Body of pancreas (tissue), 4 donors: Measurements from ENCODE around the gene SNRPA1. TPM values are rescaled to one million over a fixed set of nuclear protein-coding genes. Genes with fewer than 3 reads are reported as not detected.

Experiments
- ATAC-seq: fragments of 150-250 bp; one replicate; pipeline ENCODE4 v1.9.1; 2016
- DNase-seq, 4 donors: peaks; one replicate each; pipeline ENCODE4 v3.0.0-alpha.2; 2019
- H3K27ac ChIP-seq, 4 donors: fragments of 200-600 bp; sonication (generic); 1 replicate in 3 of 4; 2 replicates in 1 of 4; pipeline versions ENCODE4 v1.5.1 to v1.6.1; 2016 to 2019; ENCODE audit warnings: mild to moderate bottlenecking in 1 of 4, mixed read lengths in 1 of 4, moderate library complexity in 1 of 4
- H3K27me3 ChIP-seq, 2 donors: fragments of 200-600 bp; sonication (generic); one replicate each; pipeline ENCODE4 v1.6.0; 2016; ENCODE audit warnings: mild to moderate bottlenecking in 1 of 2
- H3K36me3 ChIP-seq, 2 donors: fragments of 200-600 bp; sonication (generic); replicated peaks in 1 of 2; 2 replicates each; pipeline ENCODE4 v1.5.1; 2016; ENCODE audit warnings: low read depth in 2 of 2; ENCODE audit not compliant: insufficient read depth in 1 of 2
- H3K4me1 ChIP-seq: fragments of 200-600 bp; sonication (generic); one replicate; pipeline ENCODE4 v1.6.0; 2016
- H3K4me3 ChIP-seq, 2 donors: fragments of 200-600 bp; sonication (generic); 1 replicate in 1 of 2; 2 replicates in 1 of 2; pipeline ENCODE4 v1.5.1; 2016 to 2019
- H3K9me3 ChIP-seq, 3 donors: fragments of 200-600 bp; sonication (generic); 1 replicate in 2 of 3; 2 replicates in 1 of 3; pipeline ENCODE4 v1.5.1; 2016
- CTCF ChIP-seq, 7 experiments: fragments of 450-650 bp in 4 of 7; fragments of 200-600 bp in 3 of 7; sonication (generic) in 3 of 7; IDR thresholded peaks; one replicate each; pipeline ENCODE4 v1.5.1; 2016 to 2019; ENCODE audit warnings: antibody characterized with exemption in 7 of 7
- POLR2A ChIP-seq, 3 donors: fragments of 450-650 bp; IDR thresholded peaks; one replicate each; pipeline ENCODE4 v1.6.1; 2016; ENCODE audit warnings: antibody characterized with exemption in 3 of 3, mild to moderate bottlenecking in 2 of 3
- WGBS, 2 donors: methylation state at CpG; one replicate each; pipeline ENCODE4 v1.1.5; 2017; 5-methylcytosine and 5-hydroxymethylcytosine counted together
- intact Hi-C: fragments of 100-400 bp; cut with DNase I; formaldehyde crosslinking; loops from one replicate; pipeline ENCODE4 v1.15.1; 2023
- total RNA-seq, 2 donors: library from RNA; depleted of rRNA; stranded (reverse); fragments of >200 nt; gene quantifications; one replicate each; pipeline ENCODE4 v1.1.0, GENCODE V29; 2016

Gene SNRPA1
- total RNA-seq, 2 donors from 2014 or later: 26.2 to 29.7 TPM

- DNase-seq (no peak), ATAC-seq (no peak)
- 4 to 8% methylated on average over 6 of the region's 6 CpGs for whole genome bisulfite sequencing, 2 donors
- H3K27ac ChIP-seq: peak overlapping the region; percentile 40 to 78 (median 63)
- peaks cover 24% of the 10 kb centered on the region for H3K4me1 ChIP-seq
- no peaks in the 10 kb centered on the region for H3K27me3 ChIP-seq
- H3K36me3 ChIP-seq: no peaks in the 10 kb centered on the region
- TF ChIP-seq CTCF (IDR thresholded peaks at IDR 0.05) (no peak), POLR2A (IDR thresholded peaks at IDR 0.05) (no peak)
- peak overlapping the region in 1 of 2 donors; percentile 68 for H3K4me3 ChIP-seq
- intact Hi-C loops: loop anchor here (10.0 kb wide), 1 partner anchor 626 kb away; no protein-coding TSS in a partner anchor
- H3K9me3 ChIP-seq: no peaks in the 10 kb centered on the region
Observed at GRCh38 chr15:101250341-101250831, 44.7 kb downstream of the SNRPA1 start.

- no peaks in the 10 kb centered on the region for H3K36me3 ChIP-seq
- TF ChIP-seq POLR2A (IDR thresholded peaks at IDR 0.05): no peak
- TF ChIP-seq CTCF (IDR thresholded peaks at IDR 0.05): no peak
- H3K27ac ChIP-seq: no peak overlapping the region
- H3K4me1 ChIP-seq: peaks cover 29% of the 10 kb centered on the region
- no peaks in the 10 kb centered on the region for H3K27me3 ChIP-seq
- DNase-seq (no peak), ATAC-seq (no peak)
- H3K9me3 ChIP-seq: no peaks in the 10 kb centered on the region
- intact Hi-C loops: no loop called here
- 58 to 64% methylated on average over 3 of the region's 3 CpGs for WGBS, 2 donors
- no peak overlapping the region for H3K4me3 ChIP-seq
Observed at GRCh38 chr15:101248274-101248673, 46.8 kb downstream of the SNRPA1 start.

- no peaks in the 10 kb centered on the region for H3K27me3 ChIP-seq
- 79 to 85% methylated on average over 10 of the region's 10 CpGs for WGBS, 2 donors
- H3K4me3 ChIP-seq: no peak overlapping the region
- no peaks in the 10 kb centered on the region for H3K36me3 ChIP-seq
- DNase-seq: no peak
- intact Hi-C loops: no loop called here
- no peaks in the 10 kb centered on the region for H3K9me3 ChIP-seq
- no peak overlapping the region for H3K27ac ChIP-seq
- no peak for ATAC-seq
- peaks cover 23% of the 10 kb centered on the region for H3K4me1 ChIP-seq
- no peak for TF ChIP-seq POLR2A (IDR thresholded peaks at IDR 0.05)
- TF ChIP-seq CTCF (IDR thresholded peaks at IDR 0.05): no peak
Observed at GRCh38 chr15:101246824-101247745, 48.0 kb downstream of the SNRPA1 start.

GRCh38 chr15:101246391-101246790, 48.7 kb downstream of the SNRPA1 start:
- Histone ChIP-seq H3K27me3 (no peaks in the 10 kb centered on the region), H3K4me3 (no peak overlapping the region), H3K9me3 (no peaks in the 10 kb centered on the region), H3K27ac (no peak overlapping the region), H3K36me3 (no peaks in the 10 kb centered on the region), H3K4me1 (peaks cover 23% of the 10 kb centered on the region)
- no peak for DNase-seq
- ATAC-seq: no peak
- no peak for TF ChIP-seq POLR2A (IDR thresholded peaks at IDR 0.05)
- no peak for TF ChIP-seq CTCF (IDR thresholded peaks at IDR 0.05)
- intact Hi-C loops: no loop called here
- WGBS, 2 donors: 65 to 75% methylated on average over 6 of the region's 6 CpGs
